ENCODE measurements around the gene TSKU.
"Not testable (repeated sequence)": the region's sequence is repeated elsewhere in the genome, so short reads cannot be mapped to it uniquely, and the experiment has no call there.

DNA sequence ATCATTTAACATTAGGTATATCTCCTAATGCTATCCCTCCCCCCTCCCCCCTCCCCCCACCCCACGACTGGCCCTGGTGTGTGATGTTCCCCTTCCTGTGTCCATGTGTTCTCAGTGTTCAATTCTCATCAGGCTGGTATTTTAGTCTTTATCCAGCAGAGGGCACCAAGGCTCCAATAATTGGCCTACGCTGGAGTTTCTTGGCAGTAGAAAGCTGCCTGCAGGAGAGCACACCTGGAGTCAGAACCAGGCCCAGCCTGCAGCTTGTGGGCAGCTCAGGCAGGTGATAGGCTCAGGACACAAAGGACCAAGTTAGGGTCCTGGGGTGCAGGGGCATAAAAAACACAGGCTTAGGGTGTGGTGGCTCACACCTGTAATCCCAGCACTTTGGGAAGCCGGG, 49.2 kb upstream of the TSKU start:
- TF ChIP-seq, protein P1, sequence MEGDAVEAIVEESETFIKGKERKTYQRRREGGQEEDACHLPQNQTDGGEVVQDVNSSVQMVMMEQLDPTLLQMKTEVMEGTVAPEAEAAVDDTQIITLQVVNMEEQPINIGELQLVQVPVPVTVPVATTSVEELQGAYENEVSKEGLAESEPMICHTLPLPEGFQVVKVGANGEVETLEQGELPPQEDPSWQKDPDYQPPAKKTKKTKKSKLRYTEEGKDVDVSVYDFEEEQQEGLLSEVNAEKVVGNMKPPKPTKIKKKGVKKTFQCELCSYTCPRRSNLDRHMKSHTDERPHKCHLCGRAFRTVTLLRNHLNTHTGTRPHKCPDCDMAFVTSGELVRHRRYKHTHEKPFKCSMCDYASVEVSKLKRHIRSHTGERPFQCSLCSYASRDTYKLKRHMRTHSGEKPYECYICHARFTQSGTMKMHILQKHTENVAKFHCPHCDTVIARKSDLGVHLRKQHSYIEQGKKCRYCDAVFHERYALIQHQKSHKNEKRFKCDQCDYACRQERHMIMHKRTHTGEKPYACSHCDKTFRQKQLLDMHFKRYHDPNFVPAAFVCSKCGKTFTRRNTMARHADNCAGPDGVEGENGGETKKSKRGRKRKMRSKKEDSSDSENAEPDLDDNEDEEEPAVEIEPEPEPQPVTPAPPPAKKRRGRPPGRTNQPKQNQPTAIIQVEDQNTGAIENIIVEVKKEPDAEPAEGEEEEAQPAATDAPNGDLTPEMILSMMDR (IDR thresholded peaks at IDR 0.05): peak in 5 of 6 experiments; percentile 15 to 92 (median 88)
- TF ChIP-seq POLR2A (IDR thresholded peaks at IDR 0.05): not testable (repeated sequence)

Data from Peyer's patch (tissue), 4 donors.